ENCODE results near the gene CXorf65. TPM values are rescaled to one million over a fixed set of nuclear protein-coding genes. Genes with fewer than 3 reads are reported as not detected.

Gene CXorf65
- total RNA-seq, 1 donor from 2014 or later: not detected

DNA sequence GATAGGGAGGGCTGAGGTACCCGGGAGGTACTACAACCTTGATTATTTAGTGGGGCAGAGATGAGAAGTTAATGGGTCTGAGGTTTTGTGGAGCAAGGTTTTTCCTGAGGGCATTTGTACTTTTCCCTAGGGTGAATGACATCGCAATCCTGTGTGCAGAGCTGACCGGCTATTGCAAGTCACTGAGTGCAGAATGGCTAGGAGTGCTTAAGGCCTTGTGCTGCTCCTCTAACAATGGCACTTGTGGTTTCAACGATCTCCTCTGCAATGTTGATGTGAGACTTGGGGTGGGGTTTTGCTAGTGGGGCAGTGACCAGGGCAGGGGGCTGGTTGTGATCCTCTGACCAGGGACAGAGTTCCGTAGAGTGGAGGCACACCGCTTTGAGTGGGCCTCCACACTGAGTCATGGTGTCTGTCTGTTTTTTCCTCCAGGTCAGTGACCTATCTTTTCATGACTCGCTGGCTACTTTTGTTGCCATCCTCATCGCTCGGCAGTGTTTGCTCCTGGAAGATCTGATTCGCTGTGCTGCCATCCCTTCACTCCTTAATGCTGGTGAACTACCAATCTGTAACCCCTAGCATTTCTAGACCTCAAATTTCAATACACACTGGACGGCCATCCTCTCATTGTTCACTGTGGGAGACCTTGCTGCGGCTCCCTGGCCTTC is 21.8 kb upstream of the CXorf65 start:
- peak; percentile 5 for DNase-seq (ENCODE audit: low read depth)
- Histone ChIP-seq H3K4me3 (ENCODE audit: low read depth, low read length) (no peak overlapping the region), H3K27me3 (ENCODE audit: control insufficient read depth, insufficient read depth, low read length) (no peaks in the 10 kb centered on the region), H3K36me3 (ENCODE audit: control insufficient read depth, insufficient read depth, low read length) (no peaks in the 10 kb centered on the region)
- TF ChIP-seq, protein P1, sequence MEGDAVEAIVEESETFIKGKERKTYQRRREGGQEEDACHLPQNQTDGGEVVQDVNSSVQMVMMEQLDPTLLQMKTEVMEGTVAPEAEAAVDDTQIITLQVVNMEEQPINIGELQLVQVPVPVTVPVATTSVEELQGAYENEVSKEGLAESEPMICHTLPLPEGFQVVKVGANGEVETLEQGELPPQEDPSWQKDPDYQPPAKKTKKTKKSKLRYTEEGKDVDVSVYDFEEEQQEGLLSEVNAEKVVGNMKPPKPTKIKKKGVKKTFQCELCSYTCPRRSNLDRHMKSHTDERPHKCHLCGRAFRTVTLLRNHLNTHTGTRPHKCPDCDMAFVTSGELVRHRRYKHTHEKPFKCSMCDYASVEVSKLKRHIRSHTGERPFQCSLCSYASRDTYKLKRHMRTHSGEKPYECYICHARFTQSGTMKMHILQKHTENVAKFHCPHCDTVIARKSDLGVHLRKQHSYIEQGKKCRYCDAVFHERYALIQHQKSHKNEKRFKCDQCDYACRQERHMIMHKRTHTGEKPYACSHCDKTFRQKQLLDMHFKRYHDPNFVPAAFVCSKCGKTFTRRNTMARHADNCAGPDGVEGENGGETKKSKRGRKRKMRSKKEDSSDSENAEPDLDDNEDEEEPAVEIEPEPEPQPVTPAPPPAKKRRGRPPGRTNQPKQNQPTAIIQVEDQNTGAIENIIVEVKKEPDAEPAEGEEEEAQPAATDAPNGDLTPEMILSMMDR (IDR thresholded peaks at IDR 0.05; ENCODE audit: insufficient read depth, low read length, poor library complexity, severe bottlenecking): no peak

DNA sequence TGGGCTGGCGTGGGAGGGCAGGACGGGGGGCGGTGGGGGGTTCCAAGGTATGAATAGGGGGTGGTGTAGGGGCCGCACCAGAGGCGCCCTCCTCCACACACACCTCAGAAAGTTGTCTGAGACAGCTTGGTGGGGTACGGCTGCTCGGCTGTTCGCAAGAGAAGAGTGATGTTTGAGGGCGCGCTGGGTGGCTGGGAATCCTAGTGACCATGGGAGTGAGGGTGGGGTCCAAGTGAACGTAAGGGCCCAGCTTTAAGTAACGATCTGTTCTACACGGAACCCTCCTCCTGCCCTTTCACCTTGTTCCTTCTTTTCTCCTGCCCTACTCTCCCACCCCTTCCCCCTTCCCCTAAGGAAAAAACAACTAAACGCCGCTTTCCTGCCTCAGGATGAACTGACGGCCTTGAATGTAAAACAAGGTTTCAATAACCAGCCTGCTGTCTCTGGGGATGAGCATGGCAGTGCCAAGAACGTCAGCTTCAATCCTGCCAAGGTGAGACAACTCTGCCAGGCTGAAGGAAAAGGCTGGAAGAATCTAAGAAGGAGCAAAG is 12.5 kb upstream of the CXorf65 start:
- Histone ChIP-seq H3K36me3 (ENCODE audit: control insufficient read depth, insufficient read depth, low read length) (no peaks in the 10 kb centered on the region), H3K4me3 (ENCODE audit: low read depth, low read length) (peak overlapping the region; percentile 62), H3K27me3 (ENCODE audit: control insufficient read depth, insufficient read depth, low read length) (no peaks in the 10 kb centered on the region)
- TF ChIP-seq, protein P1 (IDR thresholded peaks at IDR 0.05; ENCODE audit: insufficient read depth, low read length, poor library complexity, severe bottlenecking): no peak
- DNase-seq (ENCODE audit: low read depth): no peak

DNA sequence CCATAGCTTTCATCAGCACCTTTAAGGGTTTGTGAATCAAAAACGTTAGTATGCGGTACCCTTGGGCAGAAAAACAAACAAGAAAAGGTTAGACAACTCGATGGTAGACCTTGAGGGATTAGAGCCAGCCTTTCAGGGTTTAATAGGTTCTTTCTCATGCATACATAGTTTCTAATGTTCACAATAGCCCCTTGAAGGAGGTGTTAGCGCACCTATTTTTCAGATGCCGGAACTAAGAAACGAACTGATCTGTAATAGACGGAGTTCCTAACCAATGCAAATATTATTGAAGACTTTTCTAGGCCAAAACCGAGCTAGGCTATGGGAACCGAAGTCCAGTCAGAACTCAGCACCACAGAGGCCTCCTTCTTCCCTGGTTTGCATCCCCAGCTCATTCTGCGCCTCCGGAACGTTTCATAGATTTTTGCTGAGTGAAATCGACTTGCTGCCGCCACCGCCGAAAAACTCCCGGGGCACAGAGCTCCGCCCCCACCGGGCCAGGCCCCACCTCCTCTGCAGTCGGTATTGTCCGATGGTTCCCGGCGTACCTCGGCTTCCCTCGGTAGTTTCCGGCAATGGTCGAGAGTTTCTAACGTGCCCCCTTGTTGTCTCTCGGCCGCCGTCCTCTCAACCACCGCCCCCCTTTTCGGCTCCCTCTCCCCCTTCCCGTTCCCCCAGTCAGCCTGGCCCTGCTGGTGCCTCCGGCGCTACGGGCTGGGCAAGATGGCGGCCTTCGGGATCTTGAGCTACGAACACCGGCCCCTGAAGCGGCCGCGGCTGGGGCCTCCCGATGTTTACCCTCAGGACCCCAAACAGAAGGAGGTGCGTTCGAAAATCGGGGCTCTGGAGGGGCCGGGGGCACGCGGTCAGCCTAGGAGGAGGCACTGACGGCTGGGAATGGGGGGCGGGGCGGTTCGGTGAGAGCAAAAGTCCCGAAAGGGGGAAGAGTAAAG is 11.8 kb upstream of the CXorf65 start, which contains the start of gene MED12:
TSS of gene MED12 (plus strand) at position 565 of the 953 bp plus-strand sequence. CDS start at position 724, 159 bp downstream.
- TF ChIP-seq, protein P1 (IDR thresholded peaks at IDR 0.05; ENCODE audit: insufficient read depth, low read length, poor library complexity, severe bottlenecking): no peak
- Histone ChIP-seq H3K27me3 (ENCODE audit: control insufficient read depth, insufficient read depth, low read length) (no peaks in the 10 kb centered on the region), H3K36me3 (ENCODE audit: control insufficient read depth, insufficient read depth, low read length) (no peaks in the 10 kb centered on the region), H3K4me3 (ENCODE audit: low read depth, low read length) (peak within 1 kb of the TSS; percentile 62)
- DNase-seq (ENCODE audit: low read depth): no peak

DNA sequence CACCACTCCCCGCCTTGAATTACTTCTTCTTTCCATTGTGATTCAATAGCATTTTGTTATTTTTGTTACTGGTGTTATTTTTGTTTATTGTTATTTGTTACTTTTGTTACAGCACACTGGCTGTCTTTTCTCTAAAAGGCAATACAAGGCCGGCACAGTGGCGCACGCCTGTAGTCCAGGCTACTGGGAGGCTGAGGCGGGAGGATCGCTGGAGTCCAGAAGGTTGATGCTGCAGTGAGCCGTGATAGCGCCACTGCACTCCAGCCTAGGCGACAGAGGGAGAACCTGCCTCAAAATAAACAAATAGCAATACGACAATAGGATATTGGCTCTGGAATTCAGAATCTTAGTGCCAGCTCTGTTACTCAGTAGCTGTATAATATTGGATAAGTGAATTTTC is 10.8 kb upstream of the CXorf65 start:
- no peaks in the 10 kb centered on the region for H3K27me3 ChIP-seq (ENCODE audit: control insufficient read depth, insufficient read depth, low read length)
- DNase-seq (ENCODE audit: low read depth): no peak
- H3K4me3 ChIP-seq (ENCODE audit: low read depth, low read length): no peak overlapping the region
- TF ChIP-seq, protein P1 (IDR thresholded peaks at IDR 0.05; ENCODE audit: insufficient read depth, low read length, poor library complexity, severe bottlenecking): no peak
- H3K36me3 ChIP-seq (ENCODE audit: control insufficient read depth, insufficient read depth, low read length): no peaks in the 10 kb centered on the region

DNA sequence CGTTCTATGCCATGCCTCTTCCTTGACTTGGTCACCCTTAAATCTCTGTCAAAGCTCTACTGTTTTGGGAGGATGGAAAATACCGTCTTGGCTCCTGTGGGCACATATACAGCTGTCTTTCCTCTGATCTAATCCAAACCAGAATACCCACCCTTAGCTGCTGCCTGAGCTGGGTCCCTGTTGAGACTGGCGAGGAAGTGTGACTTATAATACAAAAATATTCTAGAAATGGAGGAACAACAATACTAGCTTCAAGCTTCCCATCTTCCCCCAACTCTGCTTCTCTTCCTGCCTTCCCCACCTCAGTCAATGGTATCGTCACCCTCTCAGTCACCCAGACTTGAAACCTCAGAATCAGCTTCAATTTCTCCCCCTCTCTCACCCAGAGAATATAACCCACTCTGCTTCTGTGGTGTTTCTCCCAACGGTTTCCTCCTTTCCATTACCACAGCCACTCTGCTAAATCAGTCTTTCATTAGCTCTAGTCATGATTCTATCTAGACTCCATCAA is 5.4 kb upstream of the CXorf65 start:
- DNase-seq (ENCODE audit: low read depth): no peak
- Histone ChIP-seq H3K27me3 (ENCODE audit: control insufficient read depth, insufficient read depth, low read length) (no peaks in the 10 kb centered on the region), H3K4me3 (ENCODE audit: low read depth, low read length) (no peak overlapping the region), H3K36me3 (ENCODE audit: control insufficient read depth, insufficient read depth, low read length) (no peaks in the 10 kb centered on the region)
- TF ChIP-seq, protein P1 (IDR thresholded peaks at IDR 0.05; ENCODE audit: insufficient read depth, low read length, poor library complexity, severe bottlenecking): no peak

All from kidney epithelial cell (primary cell).